GM19324 (cell line): ENCODE results near the gene PHF13.

Experiments
- ATAC-seq: cut with Tn5 transposase; IDR thresholded peaks from one replicate; pipeline ENCODE4 v1.9.1; 2021; ENCODE audit warnings: mild to moderate bottlenecking, moderate library complexity; ENCODE audit not compliant: unreplicated experiment, low FRiP score

Gene PHF13

DNA sequence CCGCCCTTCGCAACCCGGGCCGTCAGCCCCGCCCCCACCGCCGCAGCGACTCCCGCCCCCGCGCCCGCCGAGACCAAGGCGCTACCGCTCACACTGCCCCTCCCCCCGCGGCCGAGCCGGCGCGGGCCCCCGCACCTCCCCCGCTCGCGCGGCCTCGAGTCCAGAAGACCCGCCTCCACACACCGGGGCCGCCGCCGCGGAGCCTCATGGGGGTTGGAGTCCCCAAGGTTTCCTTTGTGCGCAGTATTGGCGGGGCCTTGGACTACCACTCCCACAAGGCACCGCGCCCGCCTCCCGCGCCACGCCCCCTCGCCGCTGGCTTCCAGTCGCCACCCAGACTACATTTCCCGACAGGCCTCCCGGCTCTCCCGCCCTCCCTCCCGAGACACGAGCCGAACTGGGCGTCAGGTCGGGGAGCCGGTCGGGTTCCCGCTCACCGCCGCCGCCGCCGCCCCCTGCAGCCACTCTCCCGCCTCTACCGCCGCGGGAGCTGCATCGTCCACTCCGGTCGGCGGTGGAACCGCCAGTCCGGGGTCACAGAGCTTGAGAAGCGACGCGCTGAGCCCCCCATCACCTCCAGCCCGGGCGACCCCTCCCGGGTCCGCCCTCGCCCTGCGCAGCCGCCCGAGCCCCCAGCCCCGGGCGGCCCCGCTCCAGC, at the start of gene PHF13:
Gene PHF13 (plus strand): TSS at position 371 of the 658 bp plus-strand sequence. CDS start 336 bp downstream, outside the sequence.
- peak; percentile 96 for ATAC-seq

DNA sequence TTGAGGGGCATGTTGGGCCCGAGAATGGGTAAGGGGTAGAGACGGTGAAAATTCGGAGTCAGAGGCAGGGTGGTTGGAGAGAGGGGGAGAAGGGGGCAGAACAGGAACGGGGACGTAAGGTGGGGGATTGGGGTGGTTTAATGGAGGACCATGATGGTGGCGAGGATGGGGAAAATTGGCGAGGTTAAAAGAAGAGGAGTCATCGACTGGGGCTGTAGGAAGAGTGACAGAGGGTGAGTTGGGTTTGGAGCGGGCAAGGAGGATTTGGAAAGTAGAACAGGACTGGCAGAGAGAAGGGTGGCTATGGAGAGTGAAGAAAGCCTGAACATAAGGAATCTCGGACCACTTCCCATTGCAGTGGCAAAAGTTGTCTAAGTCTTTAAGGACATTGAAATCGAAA, 44.5 kb upstream of the PHF13 start:
- ATAC-seq = no peak

DNA sequence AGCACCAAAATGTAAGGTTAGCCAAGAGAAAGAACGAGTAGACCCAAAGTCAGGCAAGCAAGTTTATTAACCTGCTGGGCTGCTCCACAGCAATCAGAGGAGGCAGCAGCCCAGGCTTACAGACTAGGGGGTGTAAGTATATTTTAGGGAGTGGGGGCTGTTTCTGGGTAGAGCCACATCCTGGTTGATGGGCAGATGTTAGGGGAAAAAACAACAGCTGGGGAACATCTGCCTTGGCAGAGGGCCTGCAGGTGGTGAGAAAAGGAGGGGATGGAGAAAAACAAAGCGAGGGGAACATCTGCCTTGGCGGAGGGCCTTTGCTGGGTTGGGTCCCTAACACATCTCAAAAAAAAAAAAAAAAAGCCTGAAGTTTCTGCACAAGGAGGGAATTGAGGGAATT, 43.4 kb upstream of the PHF13 start:
- no peak for ATAC-seq

DNA sequence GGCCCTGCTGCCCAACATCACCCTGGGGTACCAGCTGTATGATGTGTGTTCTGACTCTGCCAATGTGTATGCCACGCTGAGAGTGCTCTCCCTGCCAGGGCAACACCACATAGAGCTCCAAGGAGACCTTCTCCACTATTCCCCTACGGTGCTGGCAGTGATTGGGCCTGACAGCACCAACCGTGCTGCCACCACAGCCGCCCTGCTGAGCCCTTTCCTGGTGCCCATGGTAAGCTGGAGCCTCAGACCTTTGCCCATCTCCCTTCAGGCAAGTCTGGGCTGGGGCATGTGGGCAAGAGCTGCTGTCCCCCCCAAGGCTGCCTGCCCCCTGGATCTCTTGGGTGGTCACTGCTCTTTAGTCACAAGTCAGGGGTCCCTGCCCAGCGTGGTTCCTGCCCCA, 42.5 kb upstream of the PHF13 start:
- no peak for ATAC-seq

DNA sequence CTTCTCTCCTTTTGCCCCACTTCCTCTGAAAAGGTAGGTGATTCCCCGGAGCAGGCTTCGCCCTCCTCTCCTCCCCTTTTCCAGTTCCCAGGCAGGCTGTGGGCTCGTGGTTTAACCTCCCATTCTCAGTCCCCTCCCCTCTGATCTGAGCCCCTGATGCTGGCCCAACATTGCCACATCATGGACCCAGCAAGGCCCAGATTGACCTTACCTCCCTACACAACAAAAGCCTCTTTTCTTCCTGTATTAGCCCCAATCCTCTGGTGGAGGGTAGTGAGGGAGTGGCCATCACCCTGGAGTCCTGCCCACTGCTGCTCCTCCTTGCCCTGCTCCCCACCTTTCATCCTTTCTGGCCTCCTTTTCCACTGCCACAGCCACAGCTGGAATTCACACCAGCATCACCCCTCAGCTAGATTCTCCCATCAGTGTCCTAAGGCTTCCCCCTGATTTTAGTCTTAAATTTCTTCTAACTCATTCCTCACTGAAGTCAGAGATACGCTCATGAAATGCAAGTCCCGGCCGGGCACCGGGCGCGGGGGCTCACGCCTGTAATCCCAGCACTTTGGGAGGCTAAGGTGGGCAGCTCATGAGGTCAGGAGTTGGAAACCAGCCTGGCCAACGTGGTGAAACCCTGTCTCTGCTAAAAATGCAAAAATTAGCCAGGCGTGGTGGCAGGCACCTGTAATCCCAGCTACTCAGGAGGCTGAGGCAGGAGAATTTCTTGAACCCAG, 40.7 kb upstream of the PHF13 start:
- ATAC-seq = no peak

DNA sequence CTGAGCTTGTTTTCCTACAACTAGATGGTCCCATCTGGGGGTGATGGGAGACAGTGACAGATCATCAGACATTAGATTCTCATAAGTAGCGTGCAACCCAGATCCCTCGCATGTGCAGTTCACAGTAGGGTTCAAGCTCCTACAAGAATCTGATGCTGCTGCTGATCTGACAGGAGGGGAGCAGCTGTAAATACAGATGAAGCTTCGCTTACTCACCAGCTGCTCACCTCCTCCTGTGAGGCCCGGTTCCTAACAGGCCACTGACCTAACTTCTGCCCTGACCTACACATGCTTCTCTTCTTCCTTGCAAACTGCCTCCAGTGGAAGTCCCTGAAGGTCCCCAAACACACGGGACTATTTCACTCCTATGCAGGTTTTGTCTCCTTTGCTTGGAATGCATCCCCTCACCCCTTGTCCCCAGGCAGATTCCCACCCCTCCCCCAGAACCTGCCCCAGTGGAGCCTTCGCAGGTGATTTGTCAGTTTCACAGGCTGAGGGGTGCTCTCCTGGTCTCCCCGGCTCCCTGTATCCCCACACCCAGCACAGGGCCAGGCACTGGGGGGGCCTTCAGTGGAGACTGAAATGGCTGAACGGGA, 39.4 kb upstream of the PHF13 start:
- no peak for ATAC-seq

DNA sequence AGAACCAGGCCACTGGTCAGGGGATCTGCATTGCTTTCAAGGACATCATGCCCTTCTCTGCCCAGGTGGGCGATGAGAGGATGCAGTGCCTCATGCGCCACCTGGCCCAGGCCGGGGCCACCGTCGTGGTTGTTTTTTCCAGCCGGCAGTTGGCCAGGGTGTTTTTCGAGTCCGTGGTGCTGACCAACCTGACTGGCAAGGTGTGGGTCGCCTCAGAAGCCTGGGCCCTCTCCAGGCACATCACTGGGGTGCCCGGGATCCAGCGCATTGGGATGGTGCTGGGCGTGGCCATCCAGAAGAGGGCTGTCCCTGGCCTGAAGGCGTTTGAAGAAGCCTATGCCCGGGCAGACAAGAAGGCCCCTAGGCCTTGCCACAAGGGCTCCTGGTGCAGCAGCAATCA, 38.7 kb upstream of the PHF13 start:
- no peak for ATAC-seq

DNA sequence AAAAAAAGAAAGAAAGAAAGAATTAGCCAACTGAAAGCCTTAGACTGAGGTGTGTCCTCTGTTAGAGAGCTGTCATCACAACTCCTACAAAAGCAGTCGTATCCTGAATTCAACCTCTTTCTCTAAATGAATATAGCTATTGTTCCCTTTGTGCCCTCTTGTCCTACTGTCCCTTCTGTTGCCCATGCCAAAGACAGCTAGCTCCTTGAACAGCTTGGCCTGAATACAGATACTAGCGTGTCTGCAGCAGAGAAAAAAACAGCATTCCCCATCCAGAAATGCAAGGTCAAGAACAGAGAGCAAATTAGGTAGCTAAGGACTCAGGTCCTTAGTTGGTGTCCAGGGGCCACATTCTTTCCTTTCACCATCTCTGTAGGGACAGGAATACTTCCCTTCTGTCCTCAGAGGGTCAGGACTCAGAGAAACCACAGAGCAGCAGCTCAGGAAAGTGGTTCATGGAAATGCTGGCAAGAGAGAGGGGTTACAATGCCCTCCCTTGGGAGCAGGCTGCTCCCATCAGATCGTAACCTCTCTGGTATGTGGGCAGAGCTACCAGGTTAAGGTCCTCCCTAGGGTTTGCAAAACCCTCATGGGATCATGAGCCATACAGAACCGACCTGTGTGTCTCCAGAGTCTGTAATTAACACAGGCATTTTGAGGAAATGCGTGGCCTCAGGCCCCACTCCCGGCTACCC, 35.6 kb upstream of the PHF13 start:
- ATAC-seq = no peak

DNA sequence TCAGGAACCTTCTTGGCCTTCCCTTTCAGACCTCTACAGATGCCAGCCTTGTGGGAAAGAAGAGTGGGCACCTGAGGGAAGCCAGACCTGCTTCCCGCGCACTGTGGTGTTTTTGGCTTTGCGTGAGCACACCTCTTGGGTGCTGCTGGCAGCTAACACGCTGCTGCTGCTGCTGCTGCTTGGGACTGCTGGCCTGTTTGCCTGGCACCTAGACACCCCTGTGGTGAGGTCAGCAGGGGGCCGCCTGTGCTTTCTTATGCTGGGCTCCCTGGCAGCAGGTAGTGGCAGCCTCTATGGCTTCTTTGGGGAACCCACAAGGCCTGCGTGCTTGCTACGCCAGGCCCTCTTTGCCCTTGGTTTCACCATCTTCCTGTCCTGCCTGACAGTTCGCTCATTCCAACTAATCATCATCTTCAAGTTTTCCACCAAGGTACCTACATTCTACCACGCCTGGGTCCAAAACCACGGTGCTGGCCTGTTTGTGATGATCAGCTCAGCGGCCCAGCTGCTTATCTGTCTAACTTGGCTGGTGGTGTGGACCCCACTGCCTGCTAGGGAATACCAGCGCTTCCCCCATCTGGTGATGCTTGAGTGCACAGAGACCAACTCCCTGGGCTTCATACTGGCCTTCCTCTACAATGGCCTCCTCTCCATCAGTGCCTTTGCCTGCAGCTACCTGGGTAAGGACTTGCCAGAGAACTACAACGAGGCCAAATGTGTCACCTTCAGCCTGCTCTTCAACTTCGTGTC, 34.7 kb upstream of the PHF13 start:
- ATAC-seq = no peak

DNA sequence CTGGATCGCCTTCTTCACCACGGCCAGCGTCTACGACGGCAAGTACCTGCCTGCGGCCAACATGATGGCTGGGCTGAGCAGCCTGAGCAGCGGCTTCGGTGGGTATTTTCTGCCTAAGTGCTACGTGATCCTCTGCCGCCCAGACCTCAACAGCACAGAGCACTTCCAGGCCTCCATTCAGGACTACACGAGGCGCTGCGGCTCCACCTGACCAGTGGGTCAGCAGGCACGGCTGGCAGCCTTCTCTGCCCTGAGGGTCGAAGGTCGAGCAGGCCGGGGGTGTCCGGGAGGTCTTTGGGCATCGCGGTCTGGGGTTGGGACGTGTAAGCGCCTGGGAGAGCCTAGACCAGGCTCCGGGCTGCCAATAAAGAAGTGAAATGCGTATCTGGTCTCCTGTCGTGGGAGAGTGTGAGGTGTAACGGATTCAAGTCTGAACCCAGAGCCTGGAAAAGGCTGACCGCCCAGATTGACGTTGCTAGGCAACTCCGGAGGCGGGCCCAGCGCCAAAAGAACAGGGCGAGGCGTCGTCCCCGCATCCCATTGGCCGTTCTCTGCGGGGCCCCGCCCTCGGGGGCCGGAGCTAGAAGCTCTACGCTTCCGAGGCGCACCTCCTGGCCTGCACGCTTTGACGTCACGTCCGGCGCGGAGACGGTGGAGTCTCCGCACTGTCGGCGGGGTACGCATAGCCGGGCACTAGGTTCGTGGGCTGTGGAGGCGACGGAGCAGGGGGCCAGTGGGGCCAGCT, 34.0 kb upstream of the PHF13 start, which contains the start of gene ZBTB48:
Gene ZBTB48 (plus strand): TSS at position 621 of the 745 bp plus-strand sequence. CDS start 616 bp downstream, outside the sequence.
- ATAC-seq = peak; percentile 95

DNA sequence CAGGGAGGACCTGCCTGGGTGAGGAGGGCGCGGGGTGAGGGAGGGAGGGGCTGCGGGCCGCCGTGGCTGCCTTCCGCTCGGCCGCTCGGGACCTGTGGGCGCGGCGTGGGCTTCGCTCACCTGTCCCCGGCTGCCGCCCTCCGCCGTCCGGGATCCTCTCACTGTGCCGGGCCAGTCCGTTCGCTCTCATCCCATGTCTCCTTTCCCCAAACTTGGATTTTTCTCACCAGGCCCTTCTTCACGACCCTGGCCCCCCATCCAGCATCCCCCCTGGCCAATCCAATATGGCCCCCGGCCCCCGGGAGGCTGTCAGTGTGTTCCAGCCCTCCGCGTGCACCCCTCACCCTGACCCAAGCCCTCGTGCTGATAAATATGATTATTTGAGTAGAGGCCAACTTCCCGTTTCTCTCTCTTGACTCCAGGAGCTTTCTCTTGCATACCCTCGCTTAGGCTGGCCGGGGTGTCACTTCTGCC, 33.4 kb upstream of the PHF13 start:
- ATAC-seq = no peak

DNA sequence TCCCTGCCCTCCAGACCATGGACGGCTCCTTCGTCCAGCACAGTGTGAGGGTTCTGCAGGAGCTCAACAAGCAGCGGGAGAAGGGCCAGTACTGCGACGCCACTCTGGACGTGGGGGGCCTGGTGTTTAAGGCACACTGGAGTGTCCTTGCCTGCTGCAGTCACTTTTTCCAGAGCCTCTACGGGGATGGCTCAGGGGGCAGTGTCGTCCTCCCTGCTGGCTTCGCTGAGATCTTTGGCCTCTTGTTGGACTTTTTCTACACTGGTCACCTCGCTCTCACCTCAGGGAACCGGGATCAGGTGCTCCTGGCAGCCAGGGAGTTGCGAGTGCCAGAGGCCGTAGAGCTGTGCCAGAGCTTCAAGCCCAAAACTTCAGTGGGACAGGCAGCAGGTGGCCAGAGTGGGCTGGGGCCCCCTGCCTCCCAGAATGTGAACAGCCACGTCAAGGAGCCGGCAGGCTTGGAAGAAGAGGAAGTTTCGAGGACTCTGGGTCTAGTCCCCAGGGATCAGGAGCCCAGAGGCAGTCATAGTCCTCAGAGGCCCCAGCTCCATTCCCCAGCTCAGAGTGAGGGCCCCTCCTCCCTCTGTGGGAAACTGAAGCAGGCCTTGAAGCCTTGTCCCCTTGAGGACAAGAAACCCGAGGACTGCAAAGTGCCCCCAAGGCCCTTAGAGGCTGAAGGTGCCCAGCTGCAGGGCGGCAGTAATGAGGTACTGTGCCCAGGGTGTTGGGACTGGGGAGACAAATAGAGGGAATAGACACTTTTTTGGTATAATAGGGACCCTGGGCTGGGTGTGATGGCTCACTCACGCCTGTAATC, 32.7 kb upstream of the PHF13 start:
- no peak for ATAC-seq

DNA sequence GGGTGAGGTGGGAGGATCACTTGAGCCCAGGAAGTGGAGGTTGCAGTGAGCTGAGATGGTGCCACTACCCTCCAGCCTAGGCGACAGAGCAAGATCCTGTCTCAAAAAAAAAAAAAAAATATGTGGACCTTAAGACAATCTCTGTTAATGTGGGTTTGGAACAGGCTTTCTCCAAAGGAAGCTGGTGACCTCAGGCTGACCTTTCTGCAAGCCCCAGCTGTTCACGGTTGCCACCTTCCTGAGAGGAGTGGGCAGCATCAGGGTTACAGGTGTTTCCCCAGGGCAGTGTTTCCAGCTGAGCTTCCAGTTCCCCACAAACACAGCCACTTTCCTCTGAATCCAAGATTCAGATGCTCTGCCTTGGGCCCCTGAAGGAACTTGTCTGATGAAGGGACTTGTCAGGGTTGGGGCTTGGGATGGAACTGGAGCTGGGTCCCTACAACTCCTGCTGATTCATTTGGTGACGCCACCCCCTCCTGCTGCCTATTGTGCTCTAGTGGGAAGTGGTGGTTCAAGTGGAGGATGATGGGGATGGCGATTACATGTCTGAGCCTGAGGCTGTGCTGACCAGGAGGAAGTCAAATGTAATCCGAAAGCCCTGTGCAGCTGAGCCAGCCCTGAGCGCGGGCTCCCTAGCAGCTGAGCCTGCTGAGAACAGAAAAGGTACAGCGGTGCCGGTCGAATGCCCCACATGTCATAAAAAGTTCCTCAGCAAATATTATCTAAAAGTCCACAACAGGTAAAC, 31.8 kb upstream of the PHF13 start:
- ATAC-seq = no peak

DNA sequence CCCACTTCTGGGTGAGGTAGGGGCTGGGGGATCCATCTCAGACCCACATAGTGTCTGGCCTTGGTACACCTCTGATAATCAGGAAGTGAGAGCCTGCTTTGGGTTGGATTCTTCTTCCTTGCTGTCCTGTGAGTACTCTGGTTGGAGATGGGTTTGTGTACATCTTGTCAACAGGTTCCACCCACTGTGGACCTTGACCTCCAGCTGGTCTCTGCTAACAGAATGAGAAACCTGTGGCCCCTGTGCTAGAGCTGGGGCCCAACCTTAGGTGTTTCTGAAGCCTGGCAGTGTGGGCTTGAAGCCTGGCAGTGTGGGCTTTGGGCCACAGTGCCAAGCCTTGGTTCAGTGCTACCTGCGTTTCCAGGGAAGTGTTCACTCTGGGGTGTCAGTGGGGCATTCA, 31.2 kb upstream of the PHF13 start:
- ATAC-seq = peak; percentile 28

DNA sequence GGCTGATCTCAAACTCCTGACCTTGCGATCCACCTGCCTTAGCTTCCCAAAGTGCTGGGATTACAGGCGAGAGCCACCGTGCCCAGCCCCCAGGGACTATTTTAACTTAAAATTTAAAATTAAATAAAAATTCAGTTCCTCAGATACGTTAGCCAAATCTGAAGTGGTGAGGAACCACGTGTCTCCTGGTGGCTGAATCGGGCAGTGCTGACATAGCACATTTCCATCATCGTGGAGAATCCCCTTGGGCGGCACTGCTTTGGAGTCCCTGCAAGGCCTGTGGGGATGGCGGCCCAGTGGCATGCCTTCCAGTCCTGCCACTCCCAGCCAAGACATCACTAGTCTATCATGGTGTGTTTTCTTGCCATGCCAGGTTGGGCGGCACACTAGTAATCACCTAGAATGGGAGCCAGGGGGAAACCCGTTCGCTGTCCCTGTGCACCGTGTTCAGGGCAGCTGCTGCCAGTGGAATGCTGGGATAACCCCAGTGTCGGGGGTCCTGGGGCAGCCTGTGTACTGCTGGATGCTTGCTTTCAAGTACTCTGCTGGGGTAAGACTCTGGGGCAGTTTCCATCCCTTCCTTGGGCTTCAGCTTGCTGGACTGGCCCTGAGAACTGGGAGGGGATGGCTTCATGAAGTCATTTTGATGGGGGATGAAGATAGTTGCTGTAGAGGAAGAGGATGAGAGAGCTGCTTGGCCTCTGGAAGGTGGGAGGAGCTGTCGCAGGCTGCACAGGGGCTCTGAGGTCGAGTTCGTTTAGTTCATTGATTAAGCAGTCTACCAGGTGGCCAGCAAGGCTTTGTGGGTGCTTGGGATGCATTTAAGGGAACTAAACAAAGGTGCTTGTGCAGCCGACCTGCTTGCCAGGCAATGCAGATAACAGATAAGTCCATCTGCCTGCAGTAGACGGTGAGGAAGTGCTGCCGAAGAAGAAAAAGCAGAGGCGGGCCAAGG, 29.1 kb upstream of the PHF13 start:
- ATAC-seq = no peak

DNA sequence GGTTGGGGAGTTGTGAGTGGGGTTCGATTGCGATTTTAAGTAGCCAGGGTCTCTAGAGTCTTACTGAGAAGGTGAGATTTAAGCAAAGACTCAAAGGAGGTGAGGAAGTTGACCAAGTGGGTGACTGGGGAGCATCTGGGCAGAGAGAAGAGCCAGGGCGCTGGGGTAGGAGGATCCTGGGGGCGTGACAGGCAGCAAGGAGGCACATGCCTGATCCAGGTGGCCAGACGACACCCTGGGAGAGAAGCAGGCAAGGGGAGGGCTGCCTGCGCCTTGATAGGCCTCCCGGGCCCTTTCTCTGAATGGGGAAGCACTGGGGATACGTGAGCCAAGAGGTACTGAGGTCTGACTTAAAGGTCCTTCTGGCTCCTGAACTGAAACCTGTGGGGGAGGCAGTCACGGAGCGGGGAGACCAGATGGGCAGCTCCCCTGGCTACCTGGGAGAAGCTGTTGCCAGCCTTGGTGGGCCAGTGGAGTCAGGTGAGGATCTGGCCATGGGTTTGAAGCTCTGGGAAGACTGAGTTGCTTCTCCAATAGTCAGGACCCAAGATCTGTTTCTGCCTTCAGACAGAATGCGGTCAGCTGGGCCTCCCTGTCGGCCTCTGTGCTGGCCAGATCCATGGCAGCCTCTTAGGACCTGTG, 28.3 kb upstream of the PHF13 start:
- ATAC-seq = no peak
